OCI-LY1 (cell line): ENCODE results near the gene LSS.

ENCODE experiments used
- H2AFZ ChIP-seq: fragments of 200-600 bp; sonication (generic), shearing (Covaris generic); 2 replicates; pipeline ENCODE4 v1.6.0; 2014; ENCODE audit warnings: antibody characterized with exemption, mild to moderate bottlenecking, low read length
- H3F3A ChIP-seq: fragments of 200-600 bp; sonication (generic), shearing (Covaris generic); 2 replicates; pipeline ENCODE4 v1.6.0; 2014; ENCODE audit warnings: mild to moderate bottlenecking, antibody characterized with exemption, low read length, moderate library complexity; ENCODE audit not compliant: insufficient read depth
- H3K27ac ChIP-seq: fragments of 200-600 bp; sonication (generic); 2 replicates; pipeline ENCODE4 v1.5.1; 2014; ENCODE audit warnings: low read length, mixed run types, mild to moderate bottlenecking, low read depth; ENCODE audit not compliant: poor library complexity, severe bottlenecking
- H3K27me3 ChIP-seq: fragments of 200-600 bp; sonication (generic); 2 replicates; pipeline ENCODE4 v1.6.0; 2014; ENCODE audit warnings: antibody characterized with exemption, mild to moderate bottlenecking, low read length, moderate library complexity; ENCODE audit not compliant: insufficient read depth
- H3K36me3 ChIP-seq: fragments of 200-600 bp; sonication (generic); 2 replicates; pipeline ENCODE4 v1.6.1; 2014; ENCODE audit warnings: mild to moderate bottlenecking, antibody characterized with exemption, low read length, moderate library complexity, mixed read lengths; ENCODE audit not compliant: insufficient read depth
- H3K4me1 ChIP-seq: fragments of 200-600 bp; sonication (generic); 2 replicates; pipeline ENCODE4 v1.5.1; 2014; ENCODE audit warnings: mild to moderate bottlenecking, low read length, moderate library complexity; ENCODE audit not compliant: insufficient read depth, severe bottlenecking
- H3K4me2 ChIP-seq: fragments of 200-600 bp; sonication (generic), shearing (Covaris generic); 2 replicates; pipeline ENCODE4 v1.6.1; 2014; ENCODE audit warnings: low read length
- H3K4me3 ChIP-seq: fragments of 200-600 bp; sonication (generic); 2 replicates; pipeline ENCODE4 v1.5.1; 2014; ENCODE audit warnings: low read length, low read depth, mild to moderate bottlenecking, mixed read lengths; ENCODE audit not compliant: poor library complexity, severe bottlenecking
- H3K79me2 ChIP-seq: fragments of 200-600 bp; shearing (Covaris generic); 2 replicates; pipeline ENCODE4 v1.6.1; 2016; ENCODE audit warnings: mixed run types, low read length, mixed read lengths; ENCODE audit not compliant: insufficient read depth
- H3K9ac ChIP-seq: fragments of 200-600 bp; sonication (generic), shearing (Covaris generic); 2 replicates; pipeline ENCODE4 v1.6.1; 2014; ENCODE audit warnings: mild to moderate bottlenecking, low read length, mixed read lengths
- H3K9me2 ChIP-seq: fragments of 200-600 bp; sonication (generic), shearing (Covaris generic); 2 replicates; pipeline ENCODE4 v1.6.1; 2014; ENCODE audit warnings: low read depth, mild to moderate bottlenecking, low read length, mixed read lengths
- H3K9me3 ChIP-seq: fragments of 200-600 bp; shearing (Covaris generic); 2 replicates; pipeline ENCODE4 v1.6.1; 2014; ENCODE audit warnings: low read length, mixed read lengths
- H4K20me1 ChIP-seq: fragments of 200-600 bp; sonication (generic), shearing (Covaris generic); 2 replicates; pipeline ENCODE4 v1.6.0; 2016; ENCODE audit warnings: mild to moderate bottlenecking, low read length; ENCODE audit not compliant: insufficient read depth
- EZH2 ChIP-seq: fragments of 200-600 bp; sonication (generic), shearing (Covaris generic); IDR thresholded peaks from 2 replicates; pipeline ENCODE4 v1.8.0; 2017; ENCODE audit warnings: borderline replicate concordance, mixed run types, mild to moderate bottlenecking, antibody characterized with exemption, low read length, moderate library complexity, mixed read lengths
- TF ChIP-seq, protein P1 (sequence below): fragments of 200-600 bp; sonication (generic), shearing (Covaris generic); IDR thresholded peaks from 2 replicates; pipeline ENCODE4 v1.5.1; 2017; ENCODE audit warnings: mild to moderate bottlenecking, antibody characterized with exemption, low read length, moderate library complexity, mixed read lengths

The LSS gene

DNA sequence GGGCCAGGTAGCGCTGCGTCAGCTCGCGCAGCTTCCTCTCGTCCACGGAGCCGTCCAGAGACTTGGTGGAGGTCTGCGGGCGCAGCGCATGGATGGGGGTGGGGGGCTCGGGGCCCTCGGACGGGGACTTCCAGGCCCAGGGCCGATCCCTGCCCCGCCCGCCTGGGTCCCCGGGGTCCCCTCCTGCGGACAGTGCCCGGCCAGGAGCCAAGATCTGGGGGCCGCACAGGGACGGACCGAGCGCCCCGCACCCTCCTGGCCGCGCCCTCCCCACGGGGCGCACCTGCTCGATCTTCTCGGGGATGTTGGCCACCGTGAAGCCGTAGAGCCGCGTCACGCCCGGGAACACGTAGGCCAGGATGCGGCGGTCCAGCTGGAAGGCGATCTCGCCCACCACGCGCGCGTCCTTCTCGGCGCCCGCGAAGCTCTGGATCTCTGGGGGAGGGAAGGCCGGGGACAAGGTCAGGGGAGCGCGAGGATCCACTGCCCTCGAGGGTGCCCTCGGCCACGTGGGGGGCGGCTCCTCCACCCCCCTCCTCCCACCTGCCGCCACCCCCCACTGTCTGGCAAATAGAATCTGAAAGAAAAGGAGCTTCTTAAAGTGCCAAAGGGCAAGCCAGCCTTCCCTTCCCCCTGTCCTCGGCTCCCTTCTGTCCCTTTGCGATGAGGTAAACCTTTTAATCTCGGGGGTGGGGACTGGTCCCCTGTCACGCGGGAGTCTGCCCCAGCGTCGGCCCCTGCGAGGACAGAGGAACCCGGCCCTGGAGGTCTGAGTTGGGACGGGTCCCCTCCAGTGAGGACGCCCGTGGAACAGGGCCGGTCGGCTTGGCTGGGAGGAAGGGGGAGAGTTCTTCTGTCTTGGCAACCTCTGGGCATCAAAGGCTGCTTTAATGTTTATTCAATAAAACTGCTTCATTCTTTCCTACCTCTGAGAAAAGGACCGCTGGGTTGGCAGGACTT is 66.7 kb downstream of the LSS start:
- H3K4me2 ChIP-seq = no peak overlapping the region
- no peaks in the 10 kb centered on the region for H3K79me2 ChIP-seq
- no peak for TF ChIP-seq EZH2
- TF ChIP-seq, protein P1, sequence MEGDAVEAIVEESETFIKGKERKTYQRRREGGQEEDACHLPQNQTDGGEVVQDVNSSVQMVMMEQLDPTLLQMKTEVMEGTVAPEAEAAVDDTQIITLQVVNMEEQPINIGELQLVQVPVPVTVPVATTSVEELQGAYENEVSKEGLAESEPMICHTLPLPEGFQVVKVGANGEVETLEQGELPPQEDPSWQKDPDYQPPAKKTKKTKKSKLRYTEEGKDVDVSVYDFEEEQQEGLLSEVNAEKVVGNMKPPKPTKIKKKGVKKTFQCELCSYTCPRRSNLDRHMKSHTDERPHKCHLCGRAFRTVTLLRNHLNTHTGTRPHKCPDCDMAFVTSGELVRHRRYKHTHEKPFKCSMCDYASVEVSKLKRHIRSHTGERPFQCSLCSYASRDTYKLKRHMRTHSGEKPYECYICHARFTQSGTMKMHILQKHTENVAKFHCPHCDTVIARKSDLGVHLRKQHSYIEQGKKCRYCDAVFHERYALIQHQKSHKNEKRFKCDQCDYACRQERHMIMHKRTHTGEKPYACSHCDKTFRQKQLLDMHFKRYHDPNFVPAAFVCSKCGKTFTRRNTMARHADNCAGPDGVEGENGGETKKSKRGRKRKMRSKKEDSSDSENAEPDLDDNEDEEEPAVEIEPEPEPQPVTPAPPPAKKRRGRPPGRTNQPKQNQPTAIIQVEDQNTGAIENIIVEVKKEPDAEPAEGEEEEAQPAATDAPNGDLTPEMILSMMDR = no peak
- no peaks in the 10 kb centered on the region for H3K36me3 ChIP-seq
- no peaks in the 10 kb centered on the region for H4K20me1 ChIP-seq
- no peaks in the 10 kb centered on the region for H3K4me1 ChIP-seq
- no peaks in the 10 kb centered on the region for H3K9me2 ChIP-seq
- no peak overlapping the region for H3K27ac ChIP-seq
- H3F3A ChIP-seq = no peaks in the 10 kb centered on the region
- no peak overlapping the region for H3K4me3 ChIP-seq
- H3K9ac ChIP-seq = no peak overlapping the region
- H3K9me3 ChIP-seq = no peaks in the 10 kb centered on the region
- H3K27me3 ChIP-seq = no peaks in the 10 kb centered on the region
- H2AFZ ChIP-seq = no peak overlapping the region

DNA sequence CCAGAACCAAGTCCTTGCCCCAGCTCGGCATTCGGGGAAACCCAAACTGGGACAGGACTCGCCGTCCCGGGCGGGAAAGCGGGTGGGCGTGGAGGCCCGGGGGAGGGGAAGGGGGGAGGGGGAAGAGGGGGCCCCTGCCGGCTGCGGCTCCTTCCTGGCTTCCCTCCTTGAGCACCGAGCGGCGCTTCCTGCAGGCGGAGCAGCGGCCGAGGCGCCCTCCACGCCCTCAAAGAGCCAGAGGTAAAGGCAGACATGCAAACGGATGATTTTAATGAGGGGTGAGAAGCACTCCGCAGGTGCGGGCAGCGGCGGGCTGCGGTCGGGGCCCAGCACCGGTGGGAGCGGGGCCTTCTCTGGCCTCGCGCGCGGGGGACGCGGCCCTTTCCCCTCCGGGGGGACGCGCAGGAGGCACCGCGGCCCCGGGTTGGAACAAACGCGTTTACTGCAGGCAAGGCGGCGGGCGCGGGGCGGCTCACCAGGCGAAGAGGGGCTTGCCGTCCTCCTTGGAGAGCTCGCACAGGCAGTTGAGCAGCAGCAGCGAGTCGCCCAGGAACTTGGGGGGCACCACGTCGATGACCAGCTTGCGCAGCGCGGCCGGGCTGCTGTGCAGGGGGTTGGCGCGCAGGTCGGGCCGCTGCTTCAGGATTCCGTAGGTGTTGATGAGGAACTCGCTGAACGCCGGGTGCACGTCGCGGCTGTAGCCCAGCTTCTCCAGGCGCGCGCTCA is 67.5 kb downstream of the LSS start:
- Histone ChIP-seq H2AFZ (no peak overlapping the region), H3F3A (no peaks in the 10 kb centered on the region), H3K27ac (no peak overlapping the region), H3K27me3 (no peaks in the 10 kb centered on the region), H3K4me1 (no peaks in the 10 kb centered on the region), H3K9me2 (no peaks in the 10 kb centered on the region), H3K79me2 (no peaks in the 10 kb centered on the region), H3K9ac (no peak overlapping the region), H3K9me3 (no peaks in the 10 kb centered on the region), H3K4me3 (no peak overlapping the region), H3K36me3 (no peaks in the 10 kb centered on the region), H4K20me1 (no peaks in the 10 kb centered on the region), H3K4me2 (no peak overlapping the region)
- no peak for TF ChIP-seq EZH2
- TF ChIP-seq, protein P1 = no peak

DNA sequence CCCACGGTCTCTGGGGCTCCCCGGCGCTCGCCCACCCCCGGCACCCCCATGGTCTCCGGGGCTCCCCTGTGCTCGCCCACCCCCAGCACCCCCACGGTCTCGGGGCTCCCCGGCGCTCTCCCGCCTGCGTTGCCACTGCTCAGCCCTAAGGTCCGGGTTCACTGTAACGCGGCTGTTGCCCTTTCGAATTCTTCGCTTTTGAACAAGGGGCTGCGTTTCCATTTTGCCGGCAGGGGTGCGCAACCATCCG is 68.0 kb downstream of the LSS start:
- H3K27ac ChIP-seq = no peak overlapping the region
- no peak overlapping the region for H3K4me3 ChIP-seq
- no peaks in the 10 kb centered on the region for H3K36me3 ChIP-seq
- no peaks in the 10 kb centered on the region for H3K9me3 ChIP-seq
- H2AFZ ChIP-seq = no peak overlapping the region
- no peak overlapping the region for H3K4me2 ChIP-seq
- TF ChIP-seq, protein P1 = no peak
- TF ChIP-seq EZH2 = no peak
- no peak overlapping the region for H3K9ac ChIP-seq
- H3K9me2 ChIP-seq = no peaks in the 10 kb centered on the region
- no peaks in the 10 kb centered on the region for H3F3A ChIP-seq
- H3K27me3 ChIP-seq = no peaks in the 10 kb centered on the region
- H3K4me1 ChIP-seq = no peaks in the 10 kb centered on the region
- no peaks in the 10 kb centered on the region for H3K79me2 ChIP-seq
- no peaks in the 10 kb centered on the region for H4K20me1 ChIP-seq
